ENCODE results near the gene KREMEN1. TPM values are rescaled to one million over a fixed set of nuclear protein-coding genes. Genes with fewer than 3 reads are reported as not detected.

The KREMEN1 gene
- total and polyA plus RNA-seq, 2 donors (not counting 1 experiment from before 2014, with no cell fraction given), result 0.01 TPM; not detected in 1

DNA sequence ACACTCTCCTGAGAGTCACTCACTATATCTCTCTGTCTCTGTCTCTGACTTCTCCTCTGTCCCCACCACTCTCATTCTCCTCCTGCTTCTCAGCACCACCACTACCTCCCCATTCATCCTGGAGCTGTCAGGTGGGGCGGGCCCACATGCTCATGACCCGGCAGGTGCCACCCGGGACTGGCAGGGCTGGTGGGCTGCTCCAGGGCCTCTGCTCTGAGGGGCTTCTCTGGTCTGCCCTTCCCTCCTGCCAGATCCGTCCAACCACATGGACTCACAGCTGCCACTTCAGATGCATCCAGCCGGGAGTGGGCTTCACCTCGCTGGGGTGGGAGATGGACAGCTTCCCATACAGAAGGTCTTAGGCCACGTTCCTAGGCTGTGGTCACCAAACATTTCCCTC is 128.1 kb downstream of the KREMEN1 start:
- H3K4me3 Mint-ChIP-seq, result no peak overlapping the region
- peaks cover 0 to 7% (median 0%) of the 10 kb centered on the region in 3 donors for H3K9me3 ChIP-seq (ENCODE audit: control extremely low read depth in 1 of 3, control insufficient read depth in 2 of 3, insufficient read depth in 1 of 3, low read length in 2 of 3)
- no peaks in the 10 kb centered on the region for H3K79me2 ChIP-seq (ENCODE audit: control insufficient read depth, insufficient read depth, low read length)
- no peak overlapping the region for H3K9ac ChIP-seq (ENCODE audit: low read length)
- ATAC-seq (ENCODE audit: low read depth), result no peak
- TF ChIP-seq, protein P1, sequence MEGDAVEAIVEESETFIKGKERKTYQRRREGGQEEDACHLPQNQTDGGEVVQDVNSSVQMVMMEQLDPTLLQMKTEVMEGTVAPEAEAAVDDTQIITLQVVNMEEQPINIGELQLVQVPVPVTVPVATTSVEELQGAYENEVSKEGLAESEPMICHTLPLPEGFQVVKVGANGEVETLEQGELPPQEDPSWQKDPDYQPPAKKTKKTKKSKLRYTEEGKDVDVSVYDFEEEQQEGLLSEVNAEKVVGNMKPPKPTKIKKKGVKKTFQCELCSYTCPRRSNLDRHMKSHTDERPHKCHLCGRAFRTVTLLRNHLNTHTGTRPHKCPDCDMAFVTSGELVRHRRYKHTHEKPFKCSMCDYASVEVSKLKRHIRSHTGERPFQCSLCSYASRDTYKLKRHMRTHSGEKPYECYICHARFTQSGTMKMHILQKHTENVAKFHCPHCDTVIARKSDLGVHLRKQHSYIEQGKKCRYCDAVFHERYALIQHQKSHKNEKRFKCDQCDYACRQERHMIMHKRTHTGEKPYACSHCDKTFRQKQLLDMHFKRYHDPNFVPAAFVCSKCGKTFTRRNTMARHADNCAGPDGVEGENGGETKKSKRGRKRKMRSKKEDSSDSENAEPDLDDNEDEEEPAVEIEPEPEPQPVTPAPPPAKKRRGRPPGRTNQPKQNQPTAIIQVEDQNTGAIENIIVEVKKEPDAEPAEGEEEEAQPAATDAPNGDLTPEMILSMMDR (IDR thresholded peaks at IDR 0.05), result no peak
- TF ChIP-seq EZH2 (IDR thresholded peaks at IDR 0.05; ENCODE audit: borderline replicate concordance, insufficient read depth, low read depth, low read length, poor library complexity, severe bottlenecking), result no peak
- no peak overlapping the region for H2AFZ ChIP-seq (ENCODE audit: insufficient read depth, low read depth, low read length, poor library complexity, severe bottlenecking)
- WGBS (ENCODE audit: insufficient coverage), result 93% methylated on average over 5 of the region's 7 CpGs
- no peak overlapping the region for H3K4me2 ChIP-seq (replicated peaks; ENCODE audit: low read depth, low read length, poor library complexity, severe bottlenecking)
- H3K4me1 ChIP-seq (ENCODE audit: control insufficient read depth in 2 of 2, insufficient read depth in 2 of 2, low read length in 2 of 2), result peaks cover 20 to 21% of the 10 kb centered on the region in 2 donors
- H3K4me3 ChIP-seq (ENCODE audit: control extremely low read depth in 1 of 5, extremely low read depth in 1 of 5, insufficient read depth in 1 of 5, low read depth in 2 of 5, low read length in 4 of 5), result no peak overlapping the region
- peaks cover 0 to 57% (median 34%) of the 10 kb centered on the region in 4 experiments for H3K27me3 ChIP-seq (replicated peaks in 1 of 4; ENCODE audit: control extremely low read depth in 1 of 4, control insufficient read depth in 3 of 4, insufficient read depth in 4 of 4, low read length in 3 of 4)
- peaks cover 71% of the 10 kb centered on the region for H3K27me3 Mint-ChIP-seq
- H3K9me3 Mint-ChIP-seq (ENCODE audit: insufficient read depth), result no peaks in the 10 kb centered on the region
- ChIA-PET POLR2A (no interaction called here), CTCF (interaction anchor here (6.0 kb wide), 1 partner anchor 45 kb away, joined by 24 read pairs; no protein-coding TSS in a partner anchor)
- H4K20me1 ChIP-seq (ENCODE audit: control insufficient read depth, insufficient read depth, low read length, poor library complexity, severe bottlenecking), result no peaks in the 10 kb centered on the region
- no peaks in the 10 kb centered on the region for H3K36me3 ChIP-seq (replicated peaks in 1 of 2; ENCODE audit: control extremely low read depth in 1 of 2, control insufficient read depth in 1 of 2, extremely low read depth in 1 of 2, insufficient read depth in 2 of 2, low read length in 1 of 2)
- intact Hi-C loops (cut with micrococcal nuclease), result loop anchor here (5.0 kb wide), 1 partner anchor 34 kb away; no protein-coding TSS in a partner anchor
- peaks cover 23% of the 10 kb centered on the region for H3K4me1 Mint-ChIP-seq
- no peak for DNase-seq
- no peak overlapping the region for H3K27ac ChIP-seq (ENCODE audit: low read length in 2 of 2)
- no peak overlapping the region for H3K27ac Mint-ChIP-seq

- H3K36me3 ChIP-seq (replicated peaks in 1 of 2; ENCODE audit: control extremely low read depth in 1 of 2, control insufficient read depth in 1 of 2, extremely low read depth in 1 of 2, insufficient read depth in 2 of 2, low read length in 1 of 2), result no peaks in the 10 kb centered on the region
- no peaks in the 10 kb centered on the region for H4K20me1 ChIP-seq (ENCODE audit: control insufficient read depth, insufficient read depth, low read length, poor library complexity, severe bottlenecking)
- peaks cover 26 to 28% of the 10 kb centered on the region in 2 donors for H3K4me1 ChIP-seq (ENCODE audit: control insufficient read depth in 2 of 2, insufficient read depth in 2 of 2, low read length in 2 of 2)
- peaks cover 0 to 66% (median 38%) of the 10 kb centered on the region in 4 experiments for H3K27me3 ChIP-seq (replicated peaks in 1 of 4; ENCODE audit: control extremely low read depth in 1 of 4, control insufficient read depth in 3 of 4, insufficient read depth in 4 of 4, low read length in 3 of 4)
- CTCF ChIA-PET, result interaction anchor here (0.9 to 6.0 kb wide), 4 partner anchors 12 to 48 kb away, joined by 3 to 24 read pairs (median 4); no protein-coding TSS in a partner anchor
- H3K9me3 ChIP-seq (ENCODE audit: control extremely low read depth in 1 of 3, control insufficient read depth in 2 of 3, insufficient read depth in 1 of 3, low read length in 2 of 3), result peaks cover 0 to 10% (median 0%) of the 10 kb centered on the region in 3 donors
- intact Hi-C loops (cut with micrococcal nuclease), result loop anchor here (5.0 kb wide), 1 partner anchor 34 kb away; no protein-coding TSS in a partner anchor
- Mint-ChIP-seq H3K27ac (no peak overlapping the region), H3K27me3 (peaks cover 72% of the 10 kb centered on the region), H3K4me3 (no peak overlapping the region), H3K4me1 (peaks cover 28% of the 10 kb centered on the region), H3K9me3 (ENCODE audit: insufficient read depth) (no peaks in the 10 kb centered on the region)
- no peak overlapping the region for H3K9ac ChIP-seq (ENCODE audit: low read length)
- H2AFZ ChIP-seq (ENCODE audit: insufficient read depth, low read depth, low read length, poor library complexity, severe bottlenecking), result no peak overlapping the region
- no peak overlapping the region for H3K27ac ChIP-seq (ENCODE audit: low read length in 2 of 2)
- DNase-seq, result peak; percentile 10
- POLR2A ChIA-PET, result no interaction called here
- H3K4me3 ChIP-seq (ENCODE audit: control extremely low read depth in 1 of 5, extremely low read depth in 1 of 5, insufficient read depth in 1 of 5, low read depth in 2 of 5, low read length in 4 of 5), result no peak overlapping the region
- peak overlapping the region; percentile 55 for H3K4me2 ChIP-seq (replicated peaks; ENCODE audit: low read depth, low read length, poor library complexity, severe bottlenecking)
- H3K79me2 ChIP-seq (ENCODE audit: control insufficient read depth, insufficient read depth, low read length), result no peaks in the 10 kb centered on the region
- WGBS (ENCODE audit: insufficient coverage), result 46% methylated on average over 6 of the region's 7 CpGs
- no peak for TF ChIP-seq EZH2 (IDR thresholded peaks at IDR 0.05; ENCODE audit: borderline replicate concordance, insufficient read depth, low read depth, low read length, poor library complexity, severe bottlenecking)
- TF ChIP-seq, protein P1 (IDR thresholded peaks at IDR 0.05), result no peak
- no peak for ATAC-seq (ENCODE audit: low read depth)
Measured at GRCh38 chr22:29201782-29202181, 128.9 kb downstream of the KREMEN1 start.
